ENCODE data around the gene GLYATL1B. TPM values are rescaled to one million over a fixed set of nuclear protein-coding genes. Genes with fewer than 3 reads are reported as not detected.

Gene GLYATL1B
- total and polyA plus RNA-seq, 4 donors, result not detected

Other genes with a start within 250 kb of the GLYATL1B start
- gene GLYATL2, start 241.6 kb upstream of the GLYATL1B start, total RNA-seq, result not detected
- not detected for gene GLYATL2, start 241.6 kb upstream of the GLYATL1B start, polyA plus RNA-seq
- 100 to 1,000 TPM in 1 of 2 donors, 10 to 100 TPM in 1; 64.9 to 622 TPM for gene GLYATL1, start 146.8 kb upstream of the GLYATL1B start, total RNA-seq
- gene GLYATL1, start 146.8 kb upstream of the GLYATL1B start, polyA plus RNA-seq, result 100 to 1,000 TPM; 246 to 248 TPM
- 1 to 10 TPM in 1 of 2 donors, under 1 TPM in 1; 0.08 to 2.6 TPM for gene FAM111B, start 20.9 kb downstream of the GLYATL1B start, total RNA-seq
- 1 to 10 TPM in 1 of 2 donors, under 1 TPM in 1; 0.32 to 2.4 TPM for gene FAM111B, start 20.9 kb downstream of the GLYATL1B start, polyA plus RNA-seq
- gene FAM111A, start 56.5 kb downstream of the GLYATL1B start, total RNA-seq, result 10 to 100 TPM; 20.9 to 27.0 TPM
- gene FAM111A, start 56.5 kb downstream of the GLYATL1B start, polyA plus RNA-seq, result 1 to 10 TPM; 5.9 to 7.6 TPM
- gene DTX4, start 85.8 kb downstream of the GLYATL1B start, total RNA-seq, result 10 to 100 TPM; 10.6 to 21.4 TPM
- 10 to 100 TPM in 1 of 2 donors, 1 to 10 TPM in 1; 7.5 to 17.9 TPM for gene DTX4, start 85.8 kb downstream of the GLYATL1B start, polyA plus RNA-seq
- gene MPEG1, start 126.6 kb downstream of the GLYATL1B start, total RNA-seq, result 10 to 100 TPM; 21.1 to 27.2 TPM
- gene MPEG1, start 126.6 kb downstream of the GLYATL1B start, polyA plus RNA-seq, result 10 to 100 TPM in 1 of 2 donors, 1 to 10 TPM in 1; 3.2 to 12.8 TPM